Fibroblast of pulmonary artery (primary cell): Measurements from ENCODE around the gene AAR2.
A peak's percentile ranks its signal among the peaks of the same experiment; 100 is the strongest.

Experiments
- DNase-seq: peaks from one replicate; pipeline ENCODE4 v3.0.0-alpha.2; 2010; ENCODE audit warnings: low read depth
- H3K4me3 ChIP-seq: replicated peaks from 2 replicates; pipeline ENCODE4 v1.5.1; 2011; ENCODE audit warnings: low read depth, mild to moderate bottlenecking, control low read depth, low read length, moderate library complexity
- TF ChIP-seq, protein P1 (sequence below): IDR thresholded peaks from 2 replicates; pipeline ENCODE4 v1.5.1; 2011; ENCODE audit warnings: mild to moderate bottlenecking, control low read depth, low read length, inconsistent platforms; ENCODE audit errors: missing control alignments

The AAR2 gene

DNA sequence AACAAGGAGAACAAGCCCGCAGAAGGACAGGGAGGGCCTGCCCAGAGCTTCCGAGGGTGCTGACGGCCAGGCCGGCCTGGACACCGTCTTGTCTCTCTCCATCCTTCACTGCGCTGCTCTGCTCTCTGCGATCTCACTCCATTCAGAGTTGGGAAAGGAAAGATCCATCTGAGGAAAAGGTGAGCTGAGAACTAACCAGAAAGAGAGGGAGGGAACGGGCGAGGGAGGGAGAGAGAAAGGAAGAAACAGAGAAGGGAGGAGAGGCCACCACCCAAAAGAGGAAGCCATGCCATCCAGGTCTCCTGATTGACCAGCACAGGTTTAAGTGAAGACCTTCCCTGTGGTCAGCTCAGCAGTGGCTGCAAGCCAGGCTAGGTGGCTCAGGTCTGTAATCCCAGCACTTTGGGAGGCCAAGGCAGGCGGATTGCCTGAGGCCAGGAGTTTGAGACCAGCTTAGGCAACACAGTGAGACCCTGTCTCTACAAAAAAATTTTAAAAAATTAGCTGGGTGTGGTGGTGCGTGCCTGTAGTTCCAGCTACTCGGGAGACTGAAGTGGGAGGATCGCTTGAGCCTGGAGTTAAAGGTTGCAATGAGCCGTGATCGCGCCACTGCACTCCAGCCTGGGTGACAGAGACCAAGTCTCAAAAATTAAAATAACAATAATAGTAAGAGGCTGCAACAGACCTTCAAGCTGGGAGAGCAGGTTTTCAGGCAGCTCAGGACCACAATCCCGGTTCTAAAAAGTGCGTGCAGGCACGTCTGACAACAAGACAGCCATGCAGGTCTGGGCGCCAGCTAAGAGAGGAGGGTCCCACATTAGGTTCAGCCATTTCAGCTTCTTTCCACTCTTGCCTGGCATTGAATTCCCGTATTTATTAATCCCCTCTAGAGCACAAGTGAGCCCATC is 35.6 kb downstream of the AAR2 start:
- no peak for DNase-seq
- TF ChIP-seq, protein P1, sequence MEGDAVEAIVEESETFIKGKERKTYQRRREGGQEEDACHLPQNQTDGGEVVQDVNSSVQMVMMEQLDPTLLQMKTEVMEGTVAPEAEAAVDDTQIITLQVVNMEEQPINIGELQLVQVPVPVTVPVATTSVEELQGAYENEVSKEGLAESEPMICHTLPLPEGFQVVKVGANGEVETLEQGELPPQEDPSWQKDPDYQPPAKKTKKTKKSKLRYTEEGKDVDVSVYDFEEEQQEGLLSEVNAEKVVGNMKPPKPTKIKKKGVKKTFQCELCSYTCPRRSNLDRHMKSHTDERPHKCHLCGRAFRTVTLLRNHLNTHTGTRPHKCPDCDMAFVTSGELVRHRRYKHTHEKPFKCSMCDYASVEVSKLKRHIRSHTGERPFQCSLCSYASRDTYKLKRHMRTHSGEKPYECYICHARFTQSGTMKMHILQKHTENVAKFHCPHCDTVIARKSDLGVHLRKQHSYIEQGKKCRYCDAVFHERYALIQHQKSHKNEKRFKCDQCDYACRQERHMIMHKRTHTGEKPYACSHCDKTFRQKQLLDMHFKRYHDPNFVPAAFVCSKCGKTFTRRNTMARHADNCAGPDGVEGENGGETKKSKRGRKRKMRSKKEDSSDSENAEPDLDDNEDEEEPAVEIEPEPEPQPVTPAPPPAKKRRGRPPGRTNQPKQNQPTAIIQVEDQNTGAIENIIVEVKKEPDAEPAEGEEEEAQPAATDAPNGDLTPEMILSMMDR = no peak
- H3K4me3 ChIP-seq = no peak overlapping the region

DNA sequence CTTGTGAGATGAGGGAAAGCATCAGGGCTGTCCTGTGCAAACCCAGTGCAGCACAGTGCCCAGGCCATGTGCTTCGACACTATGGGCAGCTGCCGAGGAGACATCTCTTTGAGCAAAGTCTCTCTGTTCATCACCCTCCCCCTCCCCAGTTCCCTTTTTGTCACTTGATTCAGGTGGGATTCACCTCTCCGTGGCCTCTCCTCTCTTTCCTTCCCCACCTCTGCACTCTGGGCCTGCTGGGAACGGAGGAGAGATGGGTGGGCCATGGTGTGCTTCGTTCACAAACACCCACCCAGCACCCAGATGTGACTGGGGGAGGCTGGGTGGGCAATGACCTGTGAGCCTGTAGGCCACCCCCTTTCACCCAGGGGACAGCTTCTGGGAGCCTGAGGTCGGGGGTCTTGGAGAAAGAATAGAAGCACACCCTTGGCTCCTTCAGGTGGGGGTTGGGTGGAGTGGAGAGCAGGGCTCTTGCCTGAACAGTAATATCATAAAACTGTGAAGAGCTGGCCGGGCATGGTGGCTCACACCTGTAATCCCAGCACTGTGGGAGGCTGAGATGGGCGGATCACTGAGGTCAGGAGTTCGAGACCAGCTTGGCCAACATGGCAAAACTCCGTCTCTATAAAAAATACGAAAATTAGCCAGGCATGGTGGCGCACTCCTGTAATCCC is 36.4 kb downstream of the AAR2 start:
- TF ChIP-seq, protein P1 = no peak

DNA sequence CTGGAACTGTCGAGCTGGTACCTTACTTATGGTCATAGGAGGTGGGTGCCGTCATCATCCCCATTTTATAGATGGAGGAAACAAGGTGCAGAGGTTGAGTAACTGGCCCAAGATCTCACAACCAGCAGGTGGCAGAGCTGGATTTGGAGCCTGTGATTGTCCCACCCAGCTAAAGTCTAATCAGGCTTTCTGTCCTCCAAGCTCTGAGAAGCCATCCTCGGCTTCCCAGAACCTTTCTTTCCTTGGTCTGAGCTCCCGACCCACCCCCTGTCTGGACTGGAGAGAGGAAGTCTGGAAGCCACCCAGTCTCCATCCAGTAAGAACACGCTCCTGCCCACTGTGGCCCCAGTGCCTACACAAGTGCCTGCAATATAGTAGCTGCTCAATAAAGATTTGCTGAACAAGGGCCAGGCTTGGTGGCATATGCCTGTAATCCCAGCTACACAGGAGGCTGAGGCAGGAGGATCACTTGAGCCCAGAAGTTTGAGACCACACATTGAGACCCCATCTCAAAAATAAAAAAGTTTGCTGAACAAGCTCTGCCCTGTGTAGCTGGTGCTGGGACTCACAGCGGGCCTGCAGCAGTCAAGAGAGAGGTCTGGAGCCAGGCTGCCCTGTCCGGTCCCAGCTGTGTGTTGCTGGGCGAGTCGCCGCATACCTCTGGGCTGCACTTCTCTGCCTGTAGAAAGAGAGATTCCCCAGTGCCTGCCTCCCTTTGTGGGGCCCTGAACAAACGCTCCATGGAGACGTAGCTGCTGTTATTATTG is 37.3 kb downstream of the AAR2 start:
- no peak overlapping the region for H3K4me3 ChIP-seq
- TF ChIP-seq, protein P1 = peak; percentile 39
- DNase-seq = peak; percentile 28

More for the DNA sequence above, 36.4 kb downstream of the AAR2 start:
- no peak for DNase-seq
- no peak overlapping the region for H3K4me3 ChIP-seq

DNA sequence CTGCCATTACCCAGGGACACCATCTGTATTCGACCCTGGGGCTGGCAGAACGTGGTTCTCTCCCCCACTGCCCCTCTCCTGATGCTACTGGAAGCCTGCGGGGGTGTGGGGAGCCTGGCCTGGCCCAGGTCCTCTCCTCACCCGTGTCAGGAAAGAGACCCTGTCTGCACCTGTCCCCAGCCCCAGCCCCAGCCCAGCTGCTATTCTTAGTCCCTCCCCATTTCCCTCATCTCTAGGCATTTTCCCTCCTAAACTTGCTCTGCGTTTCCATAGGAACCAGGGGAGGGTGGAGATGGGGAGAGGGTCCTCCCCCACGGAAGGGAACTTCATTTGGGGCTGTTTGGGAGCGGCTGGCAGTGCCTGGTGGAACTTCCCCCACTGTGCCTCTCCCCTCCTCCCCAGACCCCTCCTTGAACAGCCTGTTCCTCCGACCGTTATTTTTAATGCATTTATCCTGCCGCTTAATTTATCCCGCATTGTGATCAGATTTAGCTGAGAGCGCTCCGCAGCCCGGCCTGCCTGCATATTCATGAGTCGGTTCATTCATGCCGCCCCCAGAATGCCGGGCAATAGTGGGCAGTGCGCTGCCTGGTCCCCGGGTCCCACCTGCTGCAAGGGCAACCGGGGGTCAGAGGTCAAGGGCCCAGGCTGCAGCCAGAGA is 38.0 kb downstream of the AAR2 start:
- H3K4me3 ChIP-seq = no peak overlapping the region
- no peak for DNase-seq
- TF ChIP-seq, protein P1 = no peak

DNA sequence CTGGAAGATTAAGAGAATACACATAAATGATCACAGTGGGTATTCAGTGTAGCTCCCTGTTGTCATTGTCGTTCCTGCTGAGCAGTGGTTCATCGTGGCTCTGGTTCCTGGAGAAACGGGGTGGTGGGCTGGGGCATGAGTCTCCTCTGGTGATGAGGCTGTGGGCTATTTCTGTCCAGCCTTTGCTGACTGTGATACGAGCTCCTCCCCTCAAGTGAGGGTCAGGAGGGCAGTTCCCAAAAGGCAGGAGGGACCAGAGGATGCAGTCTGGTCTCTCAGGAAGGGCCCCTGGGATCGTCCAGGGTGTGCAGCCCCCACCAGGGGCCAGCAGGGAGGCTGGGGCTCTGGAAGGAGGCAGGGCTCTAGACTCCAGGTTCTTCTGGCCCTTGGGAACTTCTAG is 38.7 kb downstream of the AAR2 start:
- H3K4me3 ChIP-seq = no peak overlapping the region
- TF ChIP-seq, protein P1 = no peak
- no peak for DNase-seq

DNA sequence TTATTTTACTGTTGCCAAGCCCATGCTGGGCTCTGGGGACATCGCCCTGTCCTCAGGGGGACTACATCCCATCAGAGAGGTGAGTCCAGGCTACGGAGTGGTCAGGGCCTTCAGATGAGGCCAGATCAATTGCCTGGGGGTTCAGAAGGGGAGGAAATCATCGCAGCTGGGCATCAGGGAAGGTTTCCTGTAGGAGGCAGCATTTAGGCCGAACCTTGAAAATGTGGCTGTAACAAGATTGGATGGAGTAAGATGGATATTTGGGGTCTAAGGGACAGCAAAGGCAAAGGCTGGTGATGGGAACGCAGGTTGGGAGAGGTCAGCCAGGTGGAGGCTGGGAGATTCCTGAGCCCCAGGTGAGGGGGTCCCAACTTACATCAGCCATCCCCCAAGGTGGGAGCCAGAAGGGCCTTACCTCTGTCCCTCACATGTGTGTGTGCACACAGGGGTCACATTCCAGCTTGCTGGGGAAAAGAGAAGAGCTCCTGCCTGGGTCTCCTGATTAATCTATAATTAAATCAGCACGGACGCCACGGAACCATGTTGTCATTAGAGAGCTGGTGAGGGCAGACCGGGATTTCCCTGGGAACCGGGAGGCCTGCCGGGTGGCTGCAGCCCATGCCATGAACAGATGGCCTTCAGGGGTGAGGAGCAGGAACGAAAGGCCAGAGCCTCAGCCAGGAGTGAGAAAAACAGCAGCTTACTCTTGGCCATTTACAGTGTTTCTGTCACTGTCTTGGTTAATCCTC is 39.3 kb downstream of the AAR2 start:
- H3K4me3 ChIP-seq = no peak overlapping the region
- TF ChIP-seq, protein P1 = no peak
- DNase-seq = no peak
